Measurements from ENCODE around the gene SLX4IP. TPM values are rescaled to one million over a fixed set of nuclear protein-coding genes. Genes with fewer than 3 reads are reported as not detected.

The SLX4IP gene
- polyA plus RNA-seq, 1 donor = 4.3 TPM

DNA sequence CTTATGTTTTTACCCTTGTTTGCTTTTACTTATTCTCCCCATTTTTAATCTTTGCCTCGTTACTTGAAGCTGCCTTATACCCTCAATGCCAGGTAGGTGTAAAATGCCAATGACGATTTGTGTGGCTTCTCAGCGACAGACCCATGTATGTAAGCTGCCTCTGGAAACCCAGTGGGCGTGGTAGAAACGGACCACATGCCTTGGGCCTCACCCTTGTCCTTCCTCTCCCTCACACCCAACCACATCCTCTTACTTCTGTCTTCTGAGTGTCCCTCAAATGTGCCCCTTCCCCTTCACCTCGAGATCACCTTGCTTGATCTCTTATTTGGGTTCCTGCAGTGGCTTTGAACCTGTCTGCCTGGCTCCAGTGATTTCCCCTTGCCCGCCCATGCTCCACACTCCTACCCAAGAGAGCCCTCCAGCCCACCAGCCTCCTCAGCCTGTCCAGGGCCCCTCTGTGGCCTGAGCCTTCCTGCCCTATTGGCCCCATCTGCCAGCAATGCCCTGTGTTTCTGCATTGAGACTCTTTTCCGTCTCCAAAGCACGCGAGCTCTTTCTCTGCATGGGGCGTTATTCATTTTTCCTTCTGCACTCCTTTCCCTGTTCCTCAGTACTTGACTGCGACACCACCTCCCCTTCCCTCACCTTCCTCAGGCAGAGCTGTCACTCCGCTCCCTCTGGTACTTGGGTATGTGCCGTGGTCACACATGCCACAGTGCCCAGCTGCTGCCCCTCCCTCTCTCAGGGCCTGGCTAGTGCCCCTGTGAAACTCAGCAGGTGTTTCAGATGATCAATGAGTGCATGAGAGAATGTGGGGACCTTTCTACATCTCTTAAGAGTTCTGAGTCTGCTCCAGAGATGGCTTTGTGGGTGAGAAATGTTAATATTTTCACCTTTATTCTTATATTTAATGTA is 115.4 kb downstream of the SLX4IP start:
- no peak for DNase-seq (ENCODE audit: low read depth)

GRCh38 chr20:10551732-10552724 is 116.9 kb downstream of the SLX4IP start:
- no peak for DNase-seq (ENCODE audit: low read depth)

DNA sequence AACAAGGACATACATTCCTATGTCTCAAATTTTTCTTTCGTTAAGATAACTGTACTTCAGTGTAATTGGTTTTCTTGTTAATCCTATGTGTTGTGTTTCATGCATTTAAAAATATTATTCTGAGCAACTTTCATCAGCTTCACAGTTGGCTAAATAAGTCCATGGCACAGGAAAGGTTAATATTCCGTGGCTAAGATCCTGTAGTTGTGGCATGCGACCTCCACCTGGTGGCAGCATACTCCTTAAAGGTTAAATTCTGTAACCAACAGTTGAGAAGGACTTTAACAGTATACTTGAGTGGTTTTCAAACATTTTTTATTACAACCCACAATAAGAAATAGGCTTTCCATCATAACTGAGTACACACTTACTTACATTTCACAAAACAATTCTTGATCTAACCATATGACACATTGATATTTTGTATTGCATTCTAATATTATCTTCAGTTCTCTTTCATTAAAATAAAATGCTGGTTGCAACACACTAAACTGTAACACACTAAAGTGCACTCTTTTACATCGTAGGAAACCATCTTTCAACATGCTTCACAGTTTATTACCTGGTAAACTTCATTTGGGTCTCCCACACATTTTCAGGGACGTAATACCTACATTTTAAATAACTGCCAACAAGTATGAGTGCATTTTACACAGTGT is 118.3 kb downstream of the SLX4IP start:
- DNase-seq (ENCODE audit: low read depth) = peak; percentile 45

DNA sequence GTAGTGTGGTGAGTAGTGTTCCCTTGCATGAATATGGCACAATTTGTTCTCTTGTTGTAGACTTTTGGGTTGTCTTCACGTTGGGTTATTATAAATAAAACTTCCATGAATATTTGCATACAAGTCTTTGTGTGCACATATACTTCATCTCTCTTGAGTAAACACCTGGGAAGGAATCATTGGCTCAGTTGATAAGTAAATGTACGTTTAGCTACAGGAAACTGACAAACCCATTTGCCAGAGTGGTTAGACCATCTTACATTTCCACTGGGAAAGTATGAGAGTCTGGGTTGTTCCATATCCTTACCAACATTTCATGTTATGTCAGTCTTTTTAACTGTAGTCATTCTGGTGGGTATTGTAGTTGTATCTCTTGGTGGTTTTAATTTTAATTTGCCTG is 119.2 kb downstream of the SLX4IP start:
- DNase-seq (ENCODE audit: low read depth) = no peak

DNA sequence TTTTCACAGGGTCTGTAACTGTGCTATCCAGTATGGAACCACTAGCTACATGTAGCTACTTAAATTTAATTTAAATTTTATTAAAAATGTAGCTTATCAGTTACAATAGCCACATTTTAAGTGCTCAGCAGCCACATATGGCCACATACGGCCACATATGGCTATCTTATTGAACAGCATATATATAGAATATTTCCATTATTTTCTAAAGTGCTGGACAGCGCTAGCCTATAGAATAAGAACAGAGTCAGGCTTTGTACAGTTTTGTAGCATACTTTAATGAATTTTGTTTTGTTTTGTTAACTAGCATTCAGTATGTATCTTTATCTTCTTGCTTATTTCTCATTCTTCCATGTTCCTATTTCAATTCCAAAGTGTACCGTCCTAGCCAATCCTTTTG is 120.3 kb downstream of the SLX4IP start:
- DNase-seq (ENCODE audit: low read depth) = no peak

GRCh38 chr20:10555865-10556308 is 120.8 kb downstream of the SLX4IP start:
- no peak for DNase-seq (ENCODE audit: low read depth)

- no peak for DNase-seq (ENCODE audit: low read depth)
Observed at GRCh38 chr20:10556519-10557083, 121.5 kb downstream of the SLX4IP start.

- DNase-seq (ENCODE audit: low read depth) = no peak
Observed at GRCh38 chr20:10557685-10558084, 122.6 kb downstream of the SLX4IP start.

- no peak for DNase-seq (ENCODE audit: low read depth)
Observed at GRCh38 chr20:10558635-10559187, 123.6 kb downstream of the SLX4IP start.

DNA sequence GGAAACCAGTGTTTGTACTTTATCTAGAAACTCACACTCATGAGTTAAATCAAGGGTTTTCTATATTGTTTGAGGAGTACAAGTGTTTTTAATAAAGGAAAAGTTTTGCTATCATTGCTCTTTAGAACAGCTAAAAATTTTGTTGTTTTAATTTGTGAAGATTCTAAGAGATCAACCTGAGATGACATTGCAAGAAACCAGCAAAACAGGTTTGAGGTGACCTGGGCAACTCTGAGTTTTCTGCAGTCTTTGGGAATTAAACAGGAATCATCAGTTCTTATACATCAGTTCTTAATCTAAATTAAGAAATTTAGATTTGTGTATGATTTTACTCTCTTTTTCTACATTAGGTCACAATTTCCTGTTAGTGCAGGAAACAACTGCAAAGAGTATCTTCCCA is 124.2 kb downstream of the SLX4IP start:
- no peak for DNase-seq (ENCODE audit: low read depth)

DNA sequence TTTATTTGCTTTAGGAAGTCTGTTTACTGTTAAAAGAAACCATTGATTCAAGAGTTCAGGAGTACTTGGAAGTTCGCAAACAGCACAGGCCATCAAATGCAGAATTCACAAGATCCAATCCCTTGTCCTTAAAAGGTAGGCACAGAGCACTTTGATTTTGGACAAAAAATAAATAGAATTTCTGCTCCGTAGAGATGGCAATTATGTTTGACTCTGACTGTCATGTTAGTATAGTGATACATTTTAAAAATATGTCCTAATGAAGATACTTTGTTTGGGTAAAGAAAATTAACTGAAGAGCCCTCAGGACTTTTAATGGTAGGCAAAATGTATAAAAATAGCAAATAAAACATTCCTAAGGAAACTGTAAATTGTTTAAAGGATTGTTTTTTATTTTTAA is 125.6 kb downstream of the SLX4IP start:
- no peak for DNase-seq (ENCODE audit: low read depth)

DNA sequence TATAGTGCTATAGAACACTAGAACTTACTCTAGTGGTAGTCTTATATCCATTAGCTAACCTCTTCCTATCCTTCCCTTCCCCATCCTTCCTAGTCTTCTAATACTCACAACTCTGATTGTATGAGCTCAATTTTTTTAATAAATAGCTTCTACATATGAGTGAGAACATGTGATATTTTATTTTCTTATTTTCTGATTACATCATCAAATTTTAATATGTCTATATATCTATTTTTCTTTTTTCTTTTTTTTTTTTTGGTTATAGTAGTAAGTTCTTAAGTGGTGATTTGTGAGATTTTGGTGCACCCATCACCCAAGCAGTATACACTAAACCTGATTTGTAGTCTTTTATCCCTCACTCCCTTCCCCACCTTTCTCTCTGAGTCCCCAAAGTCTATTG is 126.2 kb downstream of the SLX4IP start:
- no peak for DNase-seq (ENCODE audit: low read depth)

DNA sequence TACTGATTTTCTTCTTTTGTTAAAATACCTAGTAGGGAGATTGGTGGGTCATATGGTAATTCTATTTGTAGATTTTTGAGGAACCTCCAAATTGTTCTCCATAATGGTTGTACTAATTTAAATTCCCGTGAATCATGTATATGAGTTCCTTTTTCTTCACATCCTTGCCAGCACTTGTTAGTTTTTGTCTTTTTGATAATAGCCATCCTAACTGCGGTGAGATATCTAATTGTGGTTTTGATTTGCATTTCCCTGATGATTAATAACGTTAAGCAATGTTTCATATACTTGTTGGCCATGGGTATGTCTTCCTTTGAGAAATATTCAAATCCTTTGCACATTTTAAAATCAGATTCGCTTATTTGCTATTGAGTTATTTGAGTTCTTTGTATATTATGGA is 127.8 kb downstream of the SLX4IP start:
- DNase-seq (ENCODE audit: low read depth) = no peak

DNA sequence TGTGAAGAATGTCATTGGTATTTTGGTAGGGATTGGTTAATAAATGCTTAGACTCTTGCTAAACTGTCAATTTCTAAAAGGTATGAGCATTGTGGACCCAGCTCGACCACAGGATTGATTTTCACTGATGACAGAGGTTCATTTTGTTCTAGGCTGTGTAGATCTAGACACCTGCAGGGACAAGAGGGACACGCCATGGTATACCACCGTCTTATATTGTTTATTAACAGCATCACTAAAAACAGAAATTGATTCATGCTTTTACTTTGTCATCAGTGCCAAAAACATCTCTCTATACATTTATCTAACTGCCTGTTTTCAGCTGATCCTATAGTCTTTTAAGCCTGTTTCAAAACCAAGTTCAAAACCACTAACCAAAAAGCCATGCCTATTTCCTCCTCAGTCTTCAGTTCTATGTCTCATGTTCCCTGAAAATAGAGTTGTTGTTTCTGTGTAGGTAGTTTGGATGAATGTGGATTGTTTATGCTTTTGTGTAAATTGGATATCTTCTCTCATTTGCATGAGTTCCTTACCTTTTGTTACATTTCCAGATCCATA is 128.9 kb downstream of the SLX4IP start:
- DNase-seq (ENCODE audit: low read depth) = no peak

DNA sequence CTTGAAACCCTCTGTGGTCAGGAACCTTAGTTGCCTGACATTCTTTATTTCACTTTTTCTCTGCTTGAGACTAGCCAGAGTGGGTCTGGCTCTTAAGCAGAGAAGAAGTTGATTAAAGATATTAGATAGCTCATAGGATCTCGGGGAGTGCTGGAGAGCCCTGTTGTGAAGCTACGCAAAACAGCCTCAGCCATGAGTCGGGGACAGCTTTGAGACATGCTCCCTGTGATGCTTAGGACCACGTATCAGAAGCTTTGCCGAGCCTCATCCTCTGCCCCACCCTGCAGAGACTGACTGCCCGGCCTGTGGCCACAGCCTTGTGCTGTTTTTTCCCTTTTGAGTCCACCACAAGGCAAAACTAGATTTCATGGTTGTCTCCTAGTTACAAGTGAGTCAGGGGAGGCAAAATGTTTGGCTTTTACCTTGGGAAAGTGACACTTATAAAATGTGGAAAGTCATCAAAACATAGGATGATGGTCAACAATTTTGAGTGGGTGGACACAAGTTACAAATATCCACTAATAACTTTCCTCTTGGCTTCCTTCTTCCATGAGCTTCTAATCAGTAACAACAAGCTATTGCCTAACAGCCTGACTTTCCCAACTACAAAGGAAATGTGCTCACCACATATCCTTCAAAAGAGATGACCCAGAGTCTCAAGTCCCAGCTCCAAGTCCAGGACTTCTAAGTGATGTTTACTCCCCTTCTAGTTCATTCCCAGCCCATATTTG is 130.3 kb downstream of the SLX4IP start:
- DNase-seq (ENCODE audit: low read depth) = no peak

- no peak for DNase-seq (ENCODE audit: low read depth)
Observed at GRCh38 chr20:10565922-10566897, 131.1 kb downstream of the SLX4IP start.

GRCh38 chr20:10568032-10568431 is 132.9 kb downstream of the SLX4IP start:
- DNase-seq (ENCODE audit: low read depth) = no peak

DNA sequence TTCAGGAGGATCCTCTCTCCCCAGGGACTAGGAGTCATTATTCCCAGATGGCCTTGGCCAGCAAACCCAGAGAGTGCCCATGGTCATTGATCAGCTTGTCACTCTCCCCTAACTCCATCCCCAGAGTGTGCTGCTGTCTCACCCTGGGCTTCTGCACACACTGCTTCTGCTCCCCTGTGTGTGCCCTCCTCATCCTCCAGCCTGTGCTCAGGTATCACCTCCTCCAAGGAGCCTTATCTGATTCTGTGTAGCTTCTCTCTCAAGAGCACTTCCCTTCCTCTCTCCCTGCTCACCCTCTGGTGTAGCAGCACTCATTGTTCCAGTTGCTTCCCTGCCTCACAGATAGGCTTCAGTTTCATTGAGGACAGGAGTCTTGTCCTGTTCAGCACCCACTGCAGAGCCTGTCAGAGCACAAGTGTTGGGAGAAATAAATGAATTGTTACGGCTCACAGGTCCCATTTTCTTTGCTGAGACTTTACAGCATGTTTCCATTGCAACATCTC is 136.3 kb downstream of the SLX4IP start:
- DNase-seq (ENCODE audit: low read depth) = no peak

DNA sequence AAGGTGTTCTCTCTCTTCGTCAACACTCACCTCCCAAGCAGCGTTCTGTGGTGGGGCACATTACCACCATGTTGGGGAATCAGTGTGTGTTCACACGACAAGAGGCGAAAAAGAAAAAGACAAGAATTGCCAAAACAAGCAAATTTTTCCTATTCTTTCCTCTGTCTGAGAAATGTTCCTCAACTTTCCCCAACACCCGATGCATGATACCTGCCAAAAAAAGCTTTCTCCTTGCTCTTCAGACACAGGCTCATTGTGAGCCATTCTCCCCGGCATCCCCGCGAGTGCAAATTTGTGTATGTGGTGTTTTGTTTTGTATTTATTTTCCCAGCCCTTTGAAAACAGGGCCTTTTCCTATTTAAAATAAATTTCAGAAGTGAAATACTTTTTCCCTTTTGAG is 137.7 kb downstream of the SLX4IP start:
- no peak for DNase-seq (ENCODE audit: low read depth)
